Endodermal cell (in vitro differentiated cells): Measurements from ENCODE around the gene XRN2. TPM values are rescaled to one million over a fixed set of nuclear protein-coding genes. Genes with fewer than 3 reads are reported as not detected.
A peak's percentile ranks its signal among the peaks of the same experiment; 100 is the strongest.

Source experiments
- DNase-seq: peaks from one replicate; pipeline ENCODE4 v3.0.0-alpha.2; 2017
- H3K27ac ChIP-seq: 2 replicates; pipeline ENCODE4 v1.5.1; 2013; ENCODE audit warnings: mild to moderate bottlenecking, low read depth, low read length, moderate library complexity
- H3K27me3 ChIP-seq: 2 replicates; pipeline ENCODE4 v1.6.1; 2013; ENCODE audit warnings: mild to moderate bottlenecking, low read length, moderate library complexity; ENCODE audit not compliant: insufficient read depth, control insufficient read depth, poor library complexity, severe bottlenecking
- H3K36me3 ChIP-seq: 2 replicates; pipeline ENCODE4 v1.7.0; 2013; ENCODE audit warnings: mild to moderate bottlenecking, low read length, moderate library complexity; ENCODE audit not compliant: control insufficient read depth, insufficient read depth
- H3K4me1 ChIP-seq: one replicate; pipeline ENCODE4 v1.7.0; 2013; ENCODE audit warnings: low read length; ENCODE audit not compliant: control insufficient read depth, insufficient read depth
- H3K4me3 ChIP-seq: 2 replicates; pipeline ENCODE4 v1.5.1; 2013; ENCODE audit warnings: mild to moderate bottlenecking, low read length, moderate library complexity
- H3K9ac ChIP-seq: 2 replicates; pipeline ENCODE4 v1.6.1; 2013; ENCODE audit warnings: mild to moderate bottlenecking, low read length, moderate library complexity; ENCODE audit not compliant: poor library complexity, severe bottlenecking; ENCODE audit errors: extremely low read depth
- H3K9me3 ChIP-seq: 2 replicates; pipeline ENCODE4 v1.6.1; 2013; ENCODE audit warnings: mild to moderate bottlenecking, low read length, moderate library complexity; ENCODE audit not compliant: control insufficient read depth
- H3K27ac Mint-ChIP-seq: 2 replicates; pipeline ENCODE4 v1.8.0; 2020; ENCODE audit warnings: mixed read lengths
- H3K27me3 Mint-ChIP-seq: 2 replicates; pipeline ENCODE4 v1.8.0; 2021; ENCODE audit warnings: mild to moderate bottlenecking, mixed read lengths; ENCODE audit not compliant: insufficient read depth
- H3K36me3 Mint-ChIP-seq: 2 replicates; pipeline ENCODE4 v1.8.0; 2020; ENCODE audit warnings: low read depth, mixed read lengths
- H3K4me1 Mint-ChIP-seq: 2 replicates; pipeline ENCODE4 v1.8.0; 2020; ENCODE audit warnings: mixed read lengths
- H3K4me3 Mint-ChIP-seq: 2 replicates; pipeline ENCODE4 v1.8.0; 2020; ENCODE audit warnings: mild to moderate bottlenecking, moderate library complexity, mixed read lengths
- H3K9me3 Mint-ChIP-seq: 2 replicates; pipeline ENCODE4 v1.8.0; 2020; ENCODE audit warnings: mild to moderate bottlenecking, mixed read lengths
- WGBS, 2 experiments: methylation state at CpG; one replicate each; pipeline versions ENCODE4 v1.1.5 to v1.1.7; 2013; ENCODE audit warnings: missing lambda C conversion rate in 2 of 2, mixed read lengths in 1 of 2; ENCODE audit not compliant: insufficient coverage in 1 of 2, insufficient read length in 1 of 2; 5-methylcytosine and 5-hydroxymethylcytosine counted together
- total RNA-seq, 2 donors: library from RNA; stranded (reverse); fragmentation: NEBNext Ultra II Directional in 1 of 2; extraction: Animal tissue kit (Norgen Biotek cat#: 25700) in 1 of 2; gene quantifications; 2 replicates in 1 of 2; 3 replicates in 1 of 2; pipeline ENCODE4 v1.2.1, GENCODE V29; 2021
- TF ChIP-seq, protein P1 (sequence below): fragments of 200-600 bp; sonication (generic); conservative IDR thresholded peaks from 2 replicates; pipeline ENCODE4 v1.5.0; 2021; ENCODE audit warnings: antibody characterized with exemption, mild to moderate bottlenecking

Gene XRN2
- total RNA-seq, 2 donors from 2014 or later, result 91.5 to 101 TPM

DNA sequence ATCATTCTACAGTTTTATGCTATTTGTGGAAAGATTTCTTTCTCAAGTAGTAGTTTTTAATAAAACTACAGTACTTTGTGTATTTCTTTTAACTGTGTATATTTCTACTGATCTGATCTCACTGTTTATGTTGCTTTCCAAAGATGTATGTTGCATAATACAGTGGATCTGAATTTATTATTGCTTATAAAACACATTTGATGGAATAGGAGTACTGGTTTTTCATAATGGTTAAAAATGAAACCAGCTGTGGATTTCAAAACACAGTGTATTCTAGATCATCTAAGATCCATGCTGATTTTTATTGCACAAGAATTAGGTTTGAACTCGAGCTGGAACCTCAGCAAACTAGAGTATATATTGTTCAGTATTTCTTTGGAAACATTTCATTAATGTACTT is 86.2 kb downstream of the XRN2 start:
- Histone ChIP-seq H3K4me3 (no peak overlapping the region), H3K27me3 (peaks cover 54% of the 10 kb centered on the region), H3K4me1 (no peaks in the 10 kb centered on the region), H3K9me3 (no peaks in the 10 kb centered on the region), H3K27ac (no peak overlapping the region), H3K9ac (no peak overlapping the region), H3K36me3 (peaks cover 47% of the 10 kb centered on the region)
- Mint-ChIP-seq H3K4me1 (peaks cover 8% of the 10 kb centered on the region), H3K9me3 (no peaks in the 10 kb centered on the region), H3K27ac (no peak overlapping the region), H3K4me3 (no peak overlapping the region), H3K27me3 (peaks cover 40% of the 10 kb centered on the region), H3K36me3 (peaks cover 18% of the 10 kb centered on the region)
- TF ChIP-seq, protein P1, sequence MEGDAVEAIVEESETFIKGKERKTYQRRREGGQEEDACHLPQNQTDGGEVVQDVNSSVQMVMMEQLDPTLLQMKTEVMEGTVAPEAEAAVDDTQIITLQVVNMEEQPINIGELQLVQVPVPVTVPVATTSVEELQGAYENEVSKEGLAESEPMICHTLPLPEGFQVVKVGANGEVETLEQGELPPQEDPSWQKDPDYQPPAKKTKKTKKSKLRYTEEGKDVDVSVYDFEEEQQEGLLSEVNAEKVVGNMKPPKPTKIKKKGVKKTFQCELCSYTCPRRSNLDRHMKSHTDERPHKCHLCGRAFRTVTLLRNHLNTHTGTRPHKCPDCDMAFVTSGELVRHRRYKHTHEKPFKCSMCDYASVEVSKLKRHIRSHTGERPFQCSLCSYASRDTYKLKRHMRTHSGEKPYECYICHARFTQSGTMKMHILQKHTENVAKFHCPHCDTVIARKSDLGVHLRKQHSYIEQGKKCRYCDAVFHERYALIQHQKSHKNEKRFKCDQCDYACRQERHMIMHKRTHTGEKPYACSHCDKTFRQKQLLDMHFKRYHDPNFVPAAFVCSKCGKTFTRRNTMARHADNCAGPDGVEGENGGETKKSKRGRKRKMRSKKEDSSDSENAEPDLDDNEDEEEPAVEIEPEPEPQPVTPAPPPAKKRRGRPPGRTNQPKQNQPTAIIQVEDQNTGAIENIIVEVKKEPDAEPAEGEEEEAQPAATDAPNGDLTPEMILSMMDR, result no peak
- 0% methylated on average over 1 of the region's 1 CpG; no CpG with 5 or more reads in 1 of the 2 experiments for WGBS, 2 experiments
- no peak for DNase-seq

DNA sequence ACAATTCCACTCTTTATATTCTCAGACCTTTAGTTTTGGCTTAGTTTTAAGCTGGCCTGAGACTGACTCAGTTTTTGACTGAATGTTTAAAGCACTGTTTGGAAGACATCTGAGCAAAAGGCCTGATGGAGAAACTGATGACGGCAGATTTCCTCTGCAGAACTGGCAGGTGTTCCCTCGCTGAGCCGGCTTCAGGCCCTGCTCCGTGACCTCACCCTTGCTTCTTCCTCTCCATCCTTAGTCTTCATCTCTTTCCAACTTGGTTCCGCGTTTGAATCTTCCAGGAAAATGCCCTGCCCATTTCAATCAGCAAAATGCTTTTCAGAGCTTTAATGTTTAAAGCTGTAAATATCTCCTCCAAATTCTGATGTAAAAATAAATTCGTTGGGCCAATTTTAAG is 87.6 kb downstream of the XRN2 start:
- Mint-ChIP-seq H3K27me3 (peaks cover 54% of the 10 kb centered on the region), H3K27ac (no peak overlapping the region), H3K4me3 (peak overlapping the region; percentile 48), H3K36me3 (peaks cover 18% of the 10 kb centered on the region), H3K4me1 (peaks cover 8% of the 10 kb centered on the region), H3K9me3 (no peaks in the 10 kb centered on the region)
- Histone ChIP-seq H3K4me1 (no peaks in the 10 kb centered on the region), H3K27ac (no peak overlapping the region), H3K4me3 (peak overlapping the region; percentile 46), H3K36me3 (peaks cover 40% of the 10 kb centered on the region), H3K27me3 (peaks cover 68% of the 10 kb centered on the region), H3K9me3 (no peaks in the 10 kb centered on the region), H3K9ac (no peak overlapping the region)
- TF ChIP-seq, protein P1, result no peak
- 52 to 61% methylated on average over 7 of the region's 7 CpGs for WGBS, 2 experiments
- no peak for DNase-seq

DNA sequence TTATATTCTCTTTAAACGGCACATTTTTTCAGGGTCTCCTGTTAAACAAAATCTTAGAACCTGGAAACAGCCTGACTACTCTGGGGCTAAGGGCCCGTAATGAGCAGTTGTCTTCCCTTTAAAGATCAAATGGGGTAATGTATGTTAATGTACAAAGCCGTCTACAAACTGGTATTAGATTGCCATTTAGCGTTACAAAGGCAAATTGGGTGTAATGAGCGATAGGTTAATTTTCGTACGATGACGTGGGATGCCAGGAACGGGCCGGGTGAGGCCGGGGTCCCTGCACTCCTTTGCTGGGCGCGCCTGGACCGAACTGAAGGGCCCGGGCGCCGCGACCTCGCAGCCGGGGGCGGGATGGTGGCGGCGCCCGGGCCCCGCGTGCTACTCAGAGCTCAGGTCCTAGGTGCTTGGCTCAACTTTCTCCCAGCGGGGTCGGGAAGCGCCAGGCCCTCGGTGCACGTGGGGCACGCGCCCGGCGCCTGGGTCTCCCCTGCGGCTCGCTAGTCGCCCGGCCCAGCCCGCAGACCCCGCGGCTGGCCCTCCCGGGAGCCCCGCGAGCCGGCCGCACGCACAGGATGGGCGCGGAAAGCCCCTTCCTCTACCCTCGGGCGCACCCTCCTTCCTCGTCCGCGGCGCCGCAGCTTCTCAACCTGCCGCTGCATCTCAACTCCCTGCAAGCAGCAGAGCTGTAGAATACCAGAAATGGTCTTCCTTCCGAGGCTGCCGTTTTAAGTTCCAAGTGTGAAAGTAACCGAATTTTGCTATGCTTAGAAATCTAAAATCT is 88.2 kb downstream of the XRN2 start:
- DNase-seq, result peak; percentile 81
- Histone ChIP-seq H3K36me3 (peaks cover 36% of the 10 kb centered on the region), H3K9me3 (no peaks in the 10 kb centered on the region), H3K4me1 (no peaks in the 10 kb centered on the region), H3K9ac (no peak overlapping the region), H3K27ac (no peak overlapping the region), H3K4me3 (peak overlapping the region; percentile 46), H3K27me3 (peaks cover 74% of the 10 kb centered on the region)
- Mint-ChIP-seq H3K4me3 (peak overlapping the region; percentile 48), H3K36me3 (peaks cover 14% of the 10 kb centered on the region), H3K27ac (no peak overlapping the region), H3K27me3 (peaks cover 57% of the 10 kb centered on the region), H3K4me1 (peaks cover 8% of the 10 kb centered on the region), H3K9me3 (no peaks in the 10 kb centered on the region)
- 5 to 20% methylated on average over 9 to 61 of the region's 61 CpGs for WGBS, 2 experiments
- TF ChIP-seq, protein P1, result no peak
